KMS-11 (cell line): Measurements from ENCODE around the gene DNAJA1.
A peak's percentile ranks its signal among the peaks of the same experiment; 100 is the strongest.
"Not testable (repeated sequence)": the region's sequence is repeated elsewhere in the genome, so short reads cannot be mapped to it uniquely, and the experiment has no call there.

ENCODE experiments used
- H2AFZ ChIP-seq: fragments of 200-600 bp; sonication (generic); 2 replicates; pipeline ENCODE4 v1.6.1; 2016; ENCODE audit warnings: antibody characterized with exemption, mixed run types, low read depth
- H3K27ac ChIP-seq: fragments of 200-600 bp; sonication (generic); 2 replicates; pipeline ENCODE4 v1.6.1; 2016; ENCODE audit warnings: mild to moderate bottlenecking, mixed run types
- H3K27me3 ChIP-seq: fragments of 200-600 bp; sonication (generic); 2 replicates; pipeline ENCODE4 v1.6.1; 2017; ENCODE audit warnings: mild to moderate bottlenecking, low read depth, mixed run types, moderate library complexity; ENCODE audit not compliant: insufficient read depth
- H3K36me3 ChIP-seq: fragments of 200-600 bp; sonication (generic); 2 replicates; pipeline ENCODE4 v1.6.1; 2017; ENCODE audit warnings: mild to moderate bottlenecking, mixed run types; ENCODE audit not compliant: insufficient read depth
- H3K4me1 ChIP-seq: fragments of 200-600 bp; sonication (generic); 2 replicates; pipeline ENCODE4 v1.6.1; 2016; ENCODE audit warnings: mild to moderate bottlenecking, low read depth, mixed run types; ENCODE audit not compliant: poor library complexity, severe bottlenecking
- H3K4me2 ChIP-seq: fragments of 200-600 bp; sonication (generic); 2 replicates; pipeline ENCODE4 v1.7.0; 2016; ENCODE audit warnings: mild to moderate bottlenecking, mixed run types
- H3K4me3 ChIP-seq: fragments of 200-600 bp; sonication (generic); IDR thresholded peaks from 2 replicates; pipeline ENCODE4 v1.6.1; 2017; ENCODE audit warnings: low read depth, low read length, mixed read lengths; ENCODE audit not compliant: insufficient read depth
- H3K79me2 ChIP-seq: fragments of 200-600 bp; sonication (generic); 2 replicates; pipeline ENCODE4 v1.6.1; 2016; ENCODE audit warnings: low read depth, mixed run types; ENCODE audit not compliant: insufficient read depth
- H3K9ac ChIP-seq: fragments of 200-600 bp; sonication (generic); 2 replicates; pipeline ENCODE4 v1.6.1; 2016; ENCODE audit warnings: mild to moderate bottlenecking, mixed run types
- H4K20me1 ChIP-seq: fragments of 200-600 bp; sonication (generic); 2 replicates; pipeline ENCODE4 v1.6.1; 2016; ENCODE audit warnings: mild to moderate bottlenecking, mixed run types; ENCODE audit not compliant: insufficient read depth
- CTCF ChIP-seq: fragments of 200-600 bp; sonication (generic); conservative IDR thresholded peaks from 2 replicates; pipeline ENCODE4 v1.6.1; 2017; ENCODE audit warnings: low read depth, mild to moderate bottlenecking, antibody characterized with exemption, low read length, moderate library complexity, mixed read lengths

The DNAJA1 gene

GRCh38 chr9:33080534-33080933 lies 55.5 kb downstream of the DNAJA1 start:
- no peak overlapping the region for H3K27ac ChIP-seq
- no peaks in the 10 kb centered on the region for H4K20me1 ChIP-seq
- H3K4me1 ChIP-seq = peaks cover 18% of the 10 kb centered on the region
- H2AFZ ChIP-seq = peak overlapping the region; percentile 72
- H3K79me2 ChIP-seq = peaks cover 9% of the 10 kb centered on the region
- no peak for TF ChIP-seq CTCF
- H3K9ac ChIP-seq = no peak overlapping the region
- H3K27me3 ChIP-seq = no peaks in the 10 kb centered on the region
- H3K36me3 ChIP-seq = no peaks in the 10 kb centered on the region
- peak overlapping the region; percentile 55; the same call in 1 of the 2 replicates for H3K4me2 ChIP-seq
- H3K4me3 ChIP-seq = no peak overlapping the region

DNA sequence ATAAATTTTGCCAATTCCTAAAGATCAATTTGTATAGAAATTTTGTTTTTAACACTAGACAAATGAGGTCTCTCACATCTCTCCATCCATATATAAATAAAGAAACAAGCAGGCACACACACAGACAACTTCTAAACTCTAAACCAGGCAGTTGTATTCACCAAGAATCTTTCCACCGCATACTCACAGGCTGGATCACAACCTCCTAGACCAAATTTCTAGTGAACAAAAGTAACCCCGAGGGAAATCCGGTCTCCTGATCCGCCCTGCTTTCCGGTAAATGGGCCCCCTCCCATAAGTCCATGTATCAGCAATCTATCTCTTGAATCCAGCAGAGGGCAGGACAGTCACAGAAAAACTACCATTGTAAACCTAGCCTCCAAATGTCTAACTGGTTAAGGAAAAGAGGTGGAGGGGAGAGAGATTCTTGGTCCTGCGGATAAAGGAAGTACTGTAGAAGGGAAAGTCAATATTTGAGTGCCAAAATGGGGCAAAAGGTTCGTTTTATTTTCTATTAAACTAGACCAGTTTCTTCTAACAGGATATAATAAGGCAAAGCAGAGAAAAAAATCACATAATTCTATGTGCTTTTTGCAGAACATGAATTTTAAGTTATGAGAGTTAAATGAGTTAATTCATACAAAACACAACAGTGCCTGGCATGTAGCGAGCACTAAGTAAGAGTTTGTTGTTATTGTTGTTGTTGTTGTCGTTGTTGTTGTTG lies 56.2 kb downstream of the DNAJA1 start:
- Histone ChIP-seq H4K20me1 (no peaks in the 10 kb centered on the region), H3K9ac (peak overlapping the region; percentile 7; the same call in 1 of the 2 replicates), H3K27ac (no peak overlapping the region), H3K79me2 (peaks cover 1% of the 10 kb centered on the region; the same call in 1 of the 2 replicates), H3K4me2 (peak overlapping the region; percentile 55), H2AFZ (peak overlapping the region; percentile 72), H3K4me1 (peaks cover 14% of the 10 kb centered on the region), H3K4me3 (no peak overlapping the region), H3K36me3 (no peaks in the 10 kb centered on the region), H3K27me3 (no peaks in the 10 kb centered on the region)
- TF ChIP-seq CTCF = peak; percentile 84

DNA sequence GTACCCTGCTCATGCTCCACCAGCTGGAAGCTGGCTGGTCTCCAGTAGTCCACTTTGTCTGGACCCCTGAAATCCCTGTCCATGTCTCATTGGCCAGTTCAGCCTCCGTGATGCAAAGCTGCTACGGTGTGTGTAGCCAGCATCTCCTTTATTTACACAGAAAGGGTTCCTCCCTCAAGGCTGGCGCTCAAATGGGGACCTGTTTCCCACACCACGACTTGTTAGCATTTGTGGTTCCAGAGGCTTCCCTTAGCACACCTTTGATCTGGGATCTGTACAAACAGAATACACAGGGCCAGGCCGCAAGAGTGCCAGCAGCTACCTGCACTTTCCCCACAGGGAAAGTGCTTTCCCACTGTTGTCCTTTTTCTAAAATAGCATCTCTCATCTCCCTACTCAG lies 57.1 kb downstream of the DNAJA1 start:
- no peaks in the 10 kb centered on the region for H3K36me3 ChIP-seq
- H3K9ac ChIP-seq = no peak overlapping the region
- no peak overlapping the region for H3K4me2 ChIP-seq
- H3K4me1 ChIP-seq = peaks cover 14% of the 10 kb centered on the region
- H3K27me3 ChIP-seq = no peaks in the 10 kb centered on the region
- no peak overlapping the region for H3K27ac ChIP-seq
- no peaks in the 10 kb centered on the region for H3K79me2 ChIP-seq
- no peak for TF ChIP-seq CTCF
- no peak overlapping the region for H2AFZ ChIP-seq
- no peaks in the 10 kb centered on the region for H4K20me1 ChIP-seq
- H3K4me3 ChIP-seq = no peak overlapping the region

- H3K36me3 ChIP-seq = no peaks in the 10 kb centered on the region
- H3K79me2 ChIP-seq = no peaks in the 10 kb centered on the region
- H3K9ac ChIP-seq = no peak overlapping the region
- peaks cover 14% of the 10 kb centered on the region for H3K4me1 ChIP-seq
- H3K4me2 ChIP-seq = no peak overlapping the region
- no peak overlapping the region for H3K27ac ChIP-seq
- H3K27me3 ChIP-seq = no peaks in the 10 kb centered on the region
- H2AFZ ChIP-seq = no peak overlapping the region
- no peak for TF ChIP-seq CTCF
- no peaks in the 10 kb centered on the region for H4K20me1 ChIP-seq
- H3K4me3 ChIP-seq = no peak overlapping the region
These were observed 57.7 kb downstream of the DNAJA1 start for GRCh38 chr9:33082538-33083326.

DNA sequence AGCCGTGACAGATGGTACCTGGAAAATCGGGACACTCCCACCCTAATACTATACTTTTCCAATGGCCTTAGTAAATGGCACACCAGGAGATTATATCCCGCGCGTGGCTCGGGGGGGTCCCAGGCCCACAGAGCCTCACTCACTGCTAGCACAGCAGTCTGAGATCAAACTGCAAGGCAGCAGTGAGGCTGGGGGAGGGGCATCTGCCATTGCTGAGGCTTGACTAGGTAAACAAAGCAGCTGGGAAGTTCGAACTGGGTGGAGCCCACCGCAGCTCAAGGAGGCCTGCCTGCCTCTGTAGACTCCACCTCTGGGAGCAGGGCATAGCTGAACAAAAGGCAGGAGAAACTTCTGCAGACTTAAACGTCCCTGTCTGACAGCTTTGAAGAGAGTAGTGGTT lies 60.6 kb downstream of the DNAJA1 start:
- not testable (repeated sequence) for H3K27ac ChIP-seq, H3K9ac ChIP-seq, H3K36me3 ChIP-seq, H3K4me2 ChIP-seq, H3K27me3 ChIP-seq, H2AFZ ChIP-seq, H3K79me2 ChIP-seq, H4K20me1 ChIP-seq, H3K4me3 ChIP-seq
- H3K4me1 ChIP-seq = peaks cover 11% of the 10 kb centered on the region
